Effector memory CD8-positive, alpha-beta T cell (primary cell): ENCODE measurements around the gene CBX1.
A peak's percentile ranks its signal among the peaks of the same experiment; 100 is the strongest.
"Not testable (repeated sequence)": the region's sequence is repeated elsewhere in the genome, so short reads cannot be mapped to it uniquely, and the experiment has no call there.

ENCODE experiments used
- ATAC-seq: fragments of 150-1000 bp; cut with Tn5 transposase; replicated peaks from 2 replicates; pipeline ENCODE4 v1.10.0; 2021; ENCODE audit warnings: mild to moderate bottlenecking, moderate library complexity
- DNase-seq, 3 experiments: peaks; one replicate each; pipeline ENCODE4 v3.0.0; 2021
- H3K27ac Mint-ChIP-seq, 2 donors: one replicate each; pipeline ENCODE4 v1.8.0; 2022; ENCODE audit warnings: mild to moderate bottlenecking in 2 of 2, mixed read lengths in 2 of 2, moderate library complexity in 2 of 2
- H3K27me3 Mint-ChIP-seq, 2 donors: one replicate each; pipeline ENCODE4 v1.8.0; 2022; ENCODE audit warnings: mixed read lengths in 2 of 2
- H3K36me3 Mint-ChIP-seq: one replicate; pipeline ENCODE4 v1.8.0; 2022; ENCODE audit warnings: mild to moderate bottlenecking, moderate library complexity, mixed read lengths; ENCODE audit not compliant: insufficient read depth
- H3K4me1 Mint-ChIP-seq, 2 donors: one replicate each; pipeline ENCODE4 v1.8.0; 2022; ENCODE audit warnings: low read depth in 2 of 2, mixed read lengths in 2 of 2
- H3K4me3 Mint-ChIP-seq, 2 donors: one replicate each; pipeline ENCODE4 v1.8.0; 2022; ENCODE audit warnings: mild to moderate bottlenecking in 2 of 2, mixed read lengths in 2 of 2, moderate library complexity in 2 of 2
- H3K9me3 Mint-ChIP-seq, 2 donors: one replicate each; pipeline ENCODE4 v1.8.0; 2022; ENCODE audit warnings: mixed read lengths in 2 of 2

Gene CBX1

DNA sequence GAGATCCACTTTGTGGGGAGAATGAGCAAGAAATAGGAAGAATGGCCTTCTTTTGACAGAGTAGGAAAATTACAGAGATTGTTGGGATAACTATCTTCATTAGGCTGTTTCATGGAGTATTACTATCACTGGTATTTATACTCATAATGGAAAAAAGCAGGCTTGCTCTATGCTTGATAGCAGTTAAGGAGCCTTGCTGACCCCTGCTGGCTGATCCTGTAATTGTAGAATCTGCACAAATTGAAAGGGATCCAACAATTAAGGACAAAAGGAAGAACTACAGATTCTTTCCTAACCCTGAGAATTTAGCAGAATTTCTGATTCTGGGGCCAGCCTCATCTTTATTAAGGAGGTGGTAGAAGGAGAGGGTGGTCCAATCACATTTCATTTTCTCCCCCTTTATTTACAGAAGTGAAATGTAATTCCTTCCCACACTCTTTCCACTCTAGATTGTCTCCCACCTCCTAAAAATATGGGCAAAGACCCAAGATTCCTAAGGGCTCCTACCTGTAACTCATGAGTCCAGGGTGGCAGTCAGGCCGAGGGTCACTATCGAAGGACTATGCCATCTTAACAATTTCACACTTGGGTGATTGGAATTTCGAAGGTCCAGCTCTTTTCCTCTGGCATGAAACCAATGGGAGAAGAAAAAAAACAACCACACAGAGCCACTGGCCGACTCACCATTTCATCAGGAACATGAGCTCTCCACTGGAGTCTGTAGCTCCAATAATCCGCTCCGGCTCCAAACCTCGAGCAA lies 26.8 kb downstream of the CBX1 start:
- peaks cover 21% of the 10 kb centered on the region for H3K36me3 Mint-ChIP-seq
- no peak overlapping the region for H3K4me3 Mint-ChIP-seq
- no peak overlapping the region for H3K27ac Mint-ChIP-seq
- H3K4me1 Mint-ChIP-seq = no peaks in the 10 kb centered on the region
- H3K9me3 Mint-ChIP-seq = no peaks in the 10 kb centered on the region
- DNase-seq (peak; percentile 72 to 82 (median 76)), ATAC-seq (peak; percentile 78)
- H3K27me3 Mint-ChIP-seq = no peaks in the 10 kb centered on the region

DNA sequence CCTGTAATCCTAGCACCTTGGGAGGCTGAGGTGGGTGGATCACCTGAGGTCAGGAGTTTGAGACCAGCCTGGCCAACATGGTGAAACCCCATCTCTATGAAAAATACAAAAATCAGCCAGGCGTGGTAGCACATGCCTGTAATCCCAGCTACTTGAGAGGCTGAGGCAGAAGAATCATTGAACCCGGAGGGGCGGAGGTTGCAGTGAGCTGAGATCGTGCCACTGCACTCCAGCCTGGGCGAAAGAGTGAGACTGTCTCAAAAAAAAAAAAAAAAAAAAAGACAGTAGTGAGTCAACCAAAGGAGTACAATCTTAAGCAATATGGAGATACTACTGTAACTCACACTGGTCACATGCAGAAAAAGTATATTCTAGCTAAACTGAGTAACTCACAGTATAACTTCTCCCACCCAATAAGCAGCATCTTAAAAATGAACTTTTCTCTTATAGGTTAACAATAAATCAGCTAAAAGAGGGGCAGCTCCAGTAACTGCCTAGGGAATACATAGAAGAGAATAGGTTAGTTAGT lies 27.6 kb downstream of the CBX1 start:
- DNase-seq, H3K27ac Mint-ChIP-seq, ATAC-seq, H3K4me1 Mint-ChIP-seq, H3K27me3 Mint-ChIP-seq, H3K9me3 Mint-ChIP-seq, H3K4me3 Mint-ChIP-seq: not testable (repeated sequence)
- H3K36me3 Mint-ChIP-seq = peaks cover 28% of the 10 kb centered on the region

DNA sequence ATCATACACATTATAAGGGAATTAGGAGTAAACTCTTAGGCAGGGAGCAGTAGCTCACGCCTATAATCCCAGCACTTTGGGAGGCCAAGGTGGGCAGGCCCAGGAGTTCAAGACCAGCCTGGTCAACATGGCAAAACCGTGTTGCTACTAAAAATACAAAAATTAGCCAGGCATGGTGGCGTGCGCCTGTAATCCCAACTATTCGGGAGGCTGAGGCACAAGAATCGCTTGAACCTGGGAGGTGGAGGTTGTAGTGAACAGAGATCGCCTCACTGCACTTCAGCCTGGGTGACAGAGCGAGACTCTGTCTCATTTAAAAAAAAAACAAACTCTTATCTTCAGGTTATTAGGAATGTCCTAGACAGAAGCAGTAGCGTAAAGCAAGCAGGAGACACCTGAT lies 28.5 kb downstream of the CBX1 start:
- H3K36me3 Mint-ChIP-seq = peaks cover 30% of the 10 kb centered on the region
- H3K27ac Mint-ChIP-seq, H3K9me3 Mint-ChIP-seq: not testable (repeated sequence)

DNA sequence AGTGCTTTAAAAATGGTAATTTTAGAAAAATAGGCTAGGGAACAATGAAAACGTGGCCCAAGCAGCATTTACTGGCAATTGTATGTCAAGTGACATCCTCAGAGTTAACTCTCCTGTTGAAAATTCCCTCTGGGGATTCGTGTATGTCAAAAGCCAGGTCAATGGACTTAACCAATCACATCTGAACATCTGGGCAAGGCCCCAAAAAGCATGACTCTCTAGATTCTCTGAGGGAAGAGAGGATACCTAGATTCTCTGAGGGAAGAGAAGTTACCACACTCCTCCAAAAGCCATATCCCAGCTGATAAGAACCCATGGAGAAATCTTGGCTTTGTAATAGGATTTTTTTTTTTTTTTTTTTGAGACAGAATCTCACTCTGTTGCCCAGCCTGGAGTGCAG lies 29.6 kb downstream of the CBX1 start:
- no peak for DNase-seq
- H3K4me3 Mint-ChIP-seq = no peak overlapping the region
- peaks cover 35% of the 10 kb centered on the region for H3K36me3 Mint-ChIP-seq
- H3K27me3 Mint-ChIP-seq = no peaks in the 10 kb centered on the region
- no peak overlapping the region for H3K27ac Mint-ChIP-seq
- no peak for ATAC-seq
- H3K4me1 Mint-ChIP-seq = no peaks in the 10 kb centered on the region
- H3K9me3 Mint-ChIP-seq = no peaks in the 10 kb centered on the region

More for the DNA sequence above, 28.5 kb downstream of the CBX1 start:
- ATAC-seq, H3K27me3 Mint-ChIP-seq, H3K4me3 Mint-ChIP-seq, DNase-seq, H3K4me1 Mint-ChIP-seq: not testable (repeated sequence)

DNA sequence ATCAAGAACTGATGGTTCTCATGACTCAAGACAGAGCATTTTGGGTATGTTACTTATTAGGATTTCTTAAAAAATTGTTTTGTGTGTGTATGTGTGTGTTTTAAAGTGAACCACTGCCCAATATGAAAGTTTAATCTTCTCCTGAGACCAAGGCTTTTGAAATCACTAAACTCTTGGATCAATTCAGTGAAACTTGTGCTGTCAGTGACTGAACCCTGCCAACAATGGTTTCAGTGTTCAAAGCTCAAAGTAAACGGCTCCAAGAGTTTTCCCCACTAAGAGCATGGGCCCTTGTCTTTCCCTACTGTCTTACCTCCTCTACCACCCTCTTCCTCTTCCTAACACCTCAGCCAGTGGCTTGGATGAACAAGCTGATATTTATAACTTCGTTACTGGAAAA lies 31.1 kb downstream of the CBX1 start:
- DNase-seq = no peak
- Mint-ChIP-seq H3K4me3 (no peak overlapping the region), H3K4me1 (no peaks in the 10 kb centered on the region), H3K9me3 (no peaks in the 10 kb centered on the region), H3K27me3 (no peaks in the 10 kb centered on the region), H3K27ac (no peak overlapping the region), H3K36me3 (peaks cover 43% of the 10 kb centered on the region)
- no peak for ATAC-seq

DNA sequence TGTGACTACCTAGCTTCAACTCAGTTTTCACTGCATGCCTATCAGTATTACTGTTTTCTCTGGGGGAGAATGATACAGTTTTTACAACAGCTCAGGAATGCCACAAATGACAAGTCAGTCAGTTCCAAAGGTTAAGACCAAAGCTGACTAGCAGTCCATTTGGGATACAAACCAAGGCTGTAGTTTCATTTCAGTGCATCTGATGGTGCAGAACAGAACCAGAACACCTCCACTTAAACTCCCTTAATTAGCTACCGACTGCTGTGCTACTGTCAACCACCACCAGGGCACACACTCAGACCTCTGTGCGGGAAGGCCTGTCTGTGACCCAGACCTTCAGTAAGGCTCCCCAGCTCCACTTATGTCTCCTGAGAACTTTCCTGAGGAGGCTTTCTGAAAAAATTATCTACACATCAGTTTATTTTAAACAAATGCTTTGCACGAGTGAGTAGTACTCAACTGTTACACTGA lies 32.8 kb downstream of the CBX1 start:
- DNase-seq = no peak
- H3K4me1 Mint-ChIP-seq = no peaks in the 10 kb centered on the region
- peaks cover 41% of the 10 kb centered on the region for H3K36me3 Mint-ChIP-seq
- no peak overlapping the region for H3K27ac Mint-ChIP-seq
- peak; percentile 37 for ATAC-seq
- H3K4me3 Mint-ChIP-seq = no peak overlapping the region
- H3K9me3 Mint-ChIP-seq = no peaks in the 10 kb centered on the region
- H3K27me3 Mint-ChIP-seq = no peaks in the 10 kb centered on the region

GRCh38 chr17:48067808-48068207 lies 33.5 kb downstream of the CBX1 start:
- DNase-seq, ATAC-seq, H3K27me3 Mint-ChIP-seq, H3K4me3 Mint-ChIP-seq, H3K9me3 Mint-ChIP-seq, H3K27ac Mint-ChIP-seq, H3K4me1 Mint-ChIP-seq: not testable (repeated sequence)
- H3K36me3 Mint-ChIP-seq = peaks cover 44% of the 10 kb centered on the region

DNA sequence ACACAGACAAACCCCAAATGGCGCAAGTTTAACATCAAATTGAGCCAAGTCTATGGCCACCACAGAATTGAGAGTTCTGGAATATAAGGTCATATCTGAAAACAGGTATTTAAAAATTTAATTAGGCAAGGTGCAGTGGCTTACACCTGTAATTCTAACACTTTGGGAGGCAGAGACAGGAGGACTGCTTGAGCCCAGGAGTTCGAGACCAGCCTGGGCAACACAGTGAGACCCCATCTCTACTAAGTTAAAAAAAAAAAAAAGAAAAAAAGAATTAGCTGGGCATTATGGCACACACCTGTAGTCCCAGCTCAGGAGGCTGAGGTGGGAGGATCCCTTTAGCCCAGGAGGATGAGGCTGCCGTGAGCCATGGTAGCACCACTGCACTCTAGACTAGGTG lies 34.0 kb downstream of the CBX1 start:
- Mint-ChIP-seq H3K27ac (no peak overlapping the region), H3K36me3 (peaks cover 46% of the 10 kb centered on the region), H3K4me3 (no peak overlapping the region), H3K9me3 (no peaks in the 10 kb centered on the region), H3K4me1 (no peaks in the 10 kb centered on the region), H3K27me3 (no peaks in the 10 kb centered on the region)
- ATAC-seq = no peak
- DNase-seq = no peak

- Mint-ChIP-seq H3K27ac (no peak overlapping the region), H3K4me1 (no peaks in the 10 kb centered on the region), H3K27me3 (no peaks in the 10 kb centered on the region), H3K36me3 (peaks cover 51% of the 10 kb centered on the region), H3K4me3 (no peak overlapping the region), H3K9me3 (no peaks in the 10 kb centered on the region)
- no peak for ATAC-seq
- no peak for DNase-seq
Observed at GRCh38 chr17:48066656-48067055, 34.6 kb downstream of the CBX1 start.

GRCh38 chr17:48066192-48066591 lies 35.1 kb downstream of the CBX1 start:
- Mint-ChIP-seq H3K36me3 (peaks cover 48% of the 10 kb centered on the region), H3K27me3 (no peaks in the 10 kb centered on the region), H3K4me3 (no peak overlapping the region), H3K27ac (no peak overlapping the region), H3K4me1 (no peaks in the 10 kb centered on the region), H3K9me3 (no peaks in the 10 kb centered on the region)
- ATAC-seq = no peak
- no peak for DNase-seq

DNA sequence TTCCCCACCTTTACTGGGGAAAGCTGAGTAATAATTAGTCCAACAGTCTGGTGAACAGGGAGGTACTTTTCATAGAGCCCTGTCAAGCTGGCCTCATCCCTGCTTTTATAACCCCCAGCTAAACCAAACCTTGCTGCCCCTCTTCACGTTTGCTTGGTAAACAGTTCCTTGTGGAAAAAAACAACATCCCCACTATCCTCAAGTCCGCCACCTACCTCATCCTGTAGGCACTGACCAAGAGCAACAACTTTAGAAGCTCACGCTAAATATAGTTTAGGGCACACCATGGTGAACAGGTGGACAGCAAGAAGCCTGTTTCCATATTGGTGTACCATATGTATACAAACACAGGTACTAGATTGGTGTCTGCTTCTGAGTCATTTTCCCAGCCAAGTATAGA lies 36.6 kb downstream of the CBX1 start:
- ATAC-seq = no peak
- H3K27ac Mint-ChIP-seq = no peak overlapping the region
- no peaks in the 10 kb centered on the region for H3K4me1 Mint-ChIP-seq
- H3K4me3 Mint-ChIP-seq = no peak overlapping the region
- peaks cover 49% of the 10 kb centered on the region for H3K36me3 Mint-ChIP-seq
- H3K27me3 Mint-ChIP-seq = no peaks in the 10 kb centered on the region
- H3K9me3 Mint-ChIP-seq = no peaks in the 10 kb centered on the region
- no peak for DNase-seq

DNA sequence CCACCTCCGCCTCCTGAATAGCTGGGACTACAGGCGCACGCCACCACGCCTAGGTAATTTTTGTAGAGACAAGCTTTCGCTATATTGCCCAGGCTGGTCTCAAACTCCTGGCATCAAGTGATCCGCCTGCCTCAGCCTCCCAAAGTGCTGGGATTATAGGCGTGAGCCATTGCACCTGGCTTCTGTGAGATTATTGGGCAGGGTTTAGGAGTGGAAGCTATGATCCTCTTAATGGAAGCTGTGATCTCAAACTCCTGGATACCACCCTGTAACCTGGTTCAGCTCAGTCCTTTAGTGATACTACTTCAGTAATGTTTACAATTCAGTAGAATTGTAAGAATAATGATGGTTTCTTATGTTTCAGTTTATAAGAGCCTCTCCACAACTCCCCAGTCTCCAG lies 39.0 kb downstream of the CBX1 start:
- no peaks in the 10 kb centered on the region for H3K27me3 Mint-ChIP-seq
- ATAC-seq (no peak), DNase-seq (no peak)
- peaks cover 0 to 3% of the 10 kb centered on the region in 2 donors for H3K4me1 Mint-ChIP-seq
- no peaks in the 10 kb centered on the region for H3K9me3 Mint-ChIP-seq
- H3K27ac Mint-ChIP-seq = no peak overlapping the region
- H3K4me3 Mint-ChIP-seq = no peak overlapping the region
- H3K36me3 Mint-ChIP-seq = peaks cover 55% of the 10 kb centered on the region

GRCh38 chr17:48060249-48060648 lies 41.0 kb downstream of the CBX1 start:
- Mint-ChIP-seq H3K27ac (no peak overlapping the region), H3K36me3 (peaks cover 51% of the 10 kb centered on the region), H3K27me3 (no peaks in the 10 kb centered on the region), H3K9me3 (no peaks in the 10 kb centered on the region), H3K4me1 (peaks cover 12 to 17% of the 10 kb centered on the region in 2 donors), H3K4me3 (no peak overlapping the region)
- ATAC-seq (no peak), DNase-seq (no peak)

GRCh38 chr17:48059125-48059668 lies 42.1 kb downstream of the CBX1 start:
- peaks cover 49% of the 10 kb centered on the region for H3K36me3 Mint-ChIP-seq
- H3K9me3 Mint-ChIP-seq = no peaks in the 10 kb centered on the region
- H3K27me3 Mint-ChIP-seq = no peaks in the 10 kb centered on the region
- no peak for ATAC-seq
- no peak for DNase-seq
- H3K27ac Mint-ChIP-seq = peak overlapping the region in 1 of 2 donors; percentile 65
- H3K4me1 Mint-ChIP-seq = peaks cover 14 to 20% of the 10 kb centered on the region in 2 donors
- H3K4me3 Mint-ChIP-seq = no peak overlapping the region
